Neural progenitor cell (in vitro differentiated cells): ENCODE results near the gene KDM2A. TPM values are rescaled to one million over a fixed set of nuclear protein-coding genes. Genes with fewer than 3 reads are reported as not detected.

ENCODE experiments used
- DNase-seq: peaks from one replicate; pipeline ENCODE4 v3.0.0-alpha.2; 2016; ENCODE audit warnings: low spot score
- H2AFZ ChIP-seq: fragments of 200-600 bp; sonication (generic); replicated peaks from 2 replicates; pipeline ENCODE4 v1.6.1; 2016; ENCODE audit warnings: antibody characterized with exemption
- H3F3A ChIP-seq: fragments of 200-600 bp; sonication (generic); 2 replicates; pipeline ENCODE4 v1.6.1; 2016; ENCODE audit warnings: antibody characterized with exemption, low read depth
- H3K27ac ChIP-seq: fragments of 200-600 bp; sonication (generic); 2 replicates; pipeline ENCODE4 v1.5.1; 2016; ENCODE audit warnings: mild to moderate bottlenecking
- H3K27me3 ChIP-seq: fragments of 200-600 bp; sonication (generic); 2 replicates; pipeline ENCODE4 v1.6.1; 2016; ENCODE audit warnings: mild to moderate bottlenecking, moderate library complexity
- H3K36me3 ChIP-seq: fragments of 200-600 bp; sonication (generic); 2 replicates; pipeline ENCODE4 v1.5.1; 2016
- H3K4me1 ChIP-seq: fragments of 200-600 bp; sonication (generic); 2 replicates; pipeline ENCODE4 v1.6.1; 2016; ENCODE audit warnings: mixed run types
- H3K4me2 ChIP-seq: fragments of 200-600 bp; sonication (generic); 2 replicates; pipeline ENCODE4 v1.6.1; 2016
- H3K4me3 ChIP-seq: fragments of 200-600 bp; sonication (generic); 2 replicates; pipeline ENCODE4 v1.5.1; 2016
- H3K79me2 ChIP-seq: fragments of 200-600 bp; sonication (generic); 2 replicates; pipeline ENCODE4 v1.6.1; 2016; ENCODE audit warnings: low read depth
- H3K9ac ChIP-seq: fragments of 200-600 bp; sonication (generic); 2 replicates; pipeline ENCODE4 v1.6.1; 2016
- H3K9me3 ChIP-seq: fragments of 200-600 bp; sonication (generic); 2 replicates; pipeline ENCODE4 v1.5.1; 2016; ENCODE audit warnings: low read depth
- H4K20me1 ChIP-seq: fragments of 200-600 bp; sonication (generic); 2 replicates; pipeline ENCODE4 v1.6.1; 2016; ENCODE audit warnings: low read depth
- H3K27ac Mint-ChIP-seq: 3 replicates; pipeline ENCODE4 v1.8.0; 2021; ENCODE audit warnings: mixed read lengths
- H3K27me3 Mint-ChIP-seq: 2 replicates; pipeline ENCODE4 v1.8.0; 2022; ENCODE audit warnings: low read depth, mild to moderate bottlenecking, inconsistent platforms, moderate library complexity, mixed read lengths; ENCODE audit not compliant: insufficient read depth
- H3K36me3 Mint-ChIP-seq: 3 replicates; pipeline ENCODE4 v1.8.0; 2021; ENCODE audit warnings: mixed read lengths
- H3K4me1 Mint-ChIP-seq: 3 replicates; pipeline ENCODE4 v1.8.0; 2021; ENCODE audit warnings: mixed read lengths
- H3K4me3 Mint-ChIP-seq: 3 replicates; pipeline ENCODE4 v1.8.0; 2021; ENCODE audit warnings: mild to moderate bottlenecking, moderate library complexity, mixed read lengths
- H3K9me3 Mint-ChIP-seq: 3 replicates; pipeline ENCODE4 v1.8.0; 2020; ENCODE audit warnings: mixed read lengths
- CTCF ChIP-seq: fragments of 200-600 bp; sonication (generic); IDR thresholded peaks from 2 replicates; pipeline ENCODE4 v1.5.1; 2017; ENCODE audit warnings: antibody characterized with exemption, mild to moderate bottlenecking
- EZH2 ChIP-seq: fragments of 200-600 bp; sonication (generic); IDR thresholded peaks from 2 replicates; pipeline ENCODE4 v1.6.1; 2017; ENCODE audit warnings: antibody characterized with exemption, mild to moderate bottlenecking, moderate library complexity
- EZH2phosphoT487 ChIP-seq: fragments of 200-600 bp; sonication (generic); IDR thresholded peaks from 2 replicates; pipeline ENCODE4 v1.6.1; 2017; ENCODE audit warnings: antibody characterized with exemption
- total RNA-seq: library from RNA; depleted of rRNA; stranded (reverse); fragments of >200 nt; gene quantifications from 2 replicates; pipeline ENCODE4 v1.2.3, GENCODE V29; 2015; ENCODE audit warnings: low replicate concordance

Gene KDM2A
- total RNA-seq, 1 donor from 2014 or later: 49.5 TPM

GRCh38 chr11:67292671-67293070, 173.6 kb downstream of the KDM2A start:
- Mint-ChIP-seq H3K4me3 (no peak overlapping the region), H3K4me1 (peaks cover 10% of the 10 kb centered on the region), H3K27me3 (peaks cover 6% of the 10 kb centered on the region), H3K27ac (no peak overlapping the region), H3K9me3 (peaks cover 19% of the 10 kb centered on the region), H3K36me3 (peaks cover 39% of the 10 kb centered on the region)
- no peak overlapping the region for H3K9ac ChIP-seq
- no peaks in the 10 kb centered on the region for H4K20me1 ChIP-seq
- no peaks in the 10 kb centered on the region for H3K27me3 ChIP-seq
- no peak overlapping the region for H3K4me3 ChIP-seq
- DNase-seq: no peak
- no peak overlapping the region for H3K4me2 ChIP-seq
- no peak overlapping the region for H3K27ac ChIP-seq
- H2AFZ ChIP-seq: no peak overlapping the region
- peaks cover 13% of the 10 kb centered on the region for H3F3A ChIP-seq
- H3K36me3 ChIP-seq: no peaks in the 10 kb centered on the region
- peaks cover 15% of the 10 kb centered on the region for H3K79me2 ChIP-seq
- H3K4me1 ChIP-seq: peaks cover 10% of the 10 kb centered on the region
- TF ChIP-seq CTCF (no peak), EZH2 (no peak), EZH2phosphoT487 (no peak)
- no peaks in the 10 kb centered on the region for H3K9me3 ChIP-seq

GRCh38 chr11:67293090-67293489, 174.0 kb downstream of the KDM2A start:
- H3F3A ChIP-seq: peaks cover 9% of the 10 kb centered on the region
- no peak overlapping the region for H3K4me3 ChIP-seq
- H2AFZ ChIP-seq: no peak overlapping the region
- Mint-ChIP-seq H3K36me3 (peaks cover 41% of the 10 kb centered on the region), H3K9me3 (peaks cover 19% of the 10 kb centered on the region), H3K27ac (no peak overlapping the region), H3K27me3 (peaks cover 4% of the 10 kb centered on the region), H3K4me1 (peaks cover 6% of the 10 kb centered on the region), H3K4me3 (no peak overlapping the region)
- H3K4me1 ChIP-seq: peaks cover 6% of the 10 kb centered on the region
- H3K9me3 ChIP-seq: no peaks in the 10 kb centered on the region
- no peaks in the 10 kb centered on the region for H4K20me1 ChIP-seq
- no peak overlapping the region for H3K27ac ChIP-seq
- TF ChIP-seq CTCF (no peak), EZH2 (no peak), EZH2phosphoT487 (no peak)
- no peak overlapping the region for H3K9ac ChIP-seq
- H3K36me3 ChIP-seq: no peaks in the 10 kb centered on the region
- no peak overlapping the region for H3K4me2 ChIP-seq
- peaks cover 15% of the 10 kb centered on the region for H3K79me2 ChIP-seq
- H3K27me3 ChIP-seq: no peaks in the 10 kb centered on the region
- DNase-seq: no peak

DNA sequence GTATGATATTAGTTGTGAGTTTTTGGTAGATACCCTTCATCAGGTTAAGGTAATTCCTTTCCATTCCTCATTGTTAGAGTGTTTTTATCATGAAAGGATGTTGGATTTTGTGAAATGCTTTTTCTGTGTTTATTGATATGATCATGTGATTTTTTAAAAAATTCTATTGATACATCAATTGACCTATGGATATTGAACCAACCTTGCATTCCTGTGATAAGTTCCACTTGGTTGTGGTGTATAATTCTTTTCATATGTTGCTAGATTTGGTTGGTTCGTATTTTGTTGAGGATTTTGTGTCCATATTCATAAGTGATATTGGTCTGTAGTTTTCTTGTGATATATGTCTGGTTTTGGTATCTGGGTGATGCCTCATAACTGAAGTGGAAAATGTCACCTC, 176.8 kb downstream of the KDM2A start:
- Histone ChIP-seq H3K36me3 (no peaks in the 10 kb centered on the region), H3K4me2 (no peak overlapping the region), H3K9me3 (no peaks in the 10 kb centered on the region), H3K4me3 (no peak overlapping the region), H2AFZ (no peak overlapping the region), H3K79me2 (peaks cover 2% of the 10 kb centered on the region), H3K9ac (no peak overlapping the region), H3K27me3 (no peaks in the 10 kb centered on the region), H3K27ac (no peak overlapping the region), H4K20me1 (no peaks in the 10 kb centered on the region), H3K4me1 (no peaks in the 10 kb centered on the region), H3F3A (no peaks in the 10 kb centered on the region)
- peaks cover 19% of the 10 kb centered on the region for H3K9me3 Mint-ChIP-seq
- H3K27me3 Mint-ChIP-seq: peaks cover 2% of the 10 kb centered on the region
- no peaks in the 10 kb centered on the region for H3K4me1 Mint-ChIP-seq
- no peak for DNase-seq
- no peak overlapping the region for H3K4me3 Mint-ChIP-seq
- peaks cover 52% of the 10 kb centered on the region for H3K36me3 Mint-ChIP-seq
- no peak overlapping the region for H3K27ac Mint-ChIP-seq
- TF ChIP-seq EZH2 (no peak), CTCF (no peak)

DNA sequence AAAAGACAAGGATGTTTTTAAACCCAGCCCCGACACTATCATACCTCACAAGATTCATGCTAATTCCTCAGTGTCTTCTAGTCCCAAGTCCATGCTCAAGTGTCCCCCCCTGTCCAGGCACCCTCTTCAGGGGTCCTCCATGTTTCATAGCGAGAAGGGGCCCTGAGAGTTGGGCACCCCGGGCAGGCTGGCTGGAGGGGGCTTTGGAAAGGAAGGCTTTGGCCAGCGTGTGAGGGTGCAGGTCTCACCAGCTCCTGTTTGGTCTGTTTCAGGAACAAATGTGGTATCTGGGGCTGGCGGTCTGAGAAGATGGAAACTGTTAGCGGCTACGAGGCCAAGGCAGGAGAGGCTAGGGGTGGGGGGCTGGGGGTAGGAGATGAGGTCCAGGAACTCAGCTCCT, 179.7 kb downstream of the KDM2A start:
- Histone ChIP-seq H3K4me3 (no peak overlapping the region), H3K9ac (no peak overlapping the region), H3K36me3 (no peaks in the 10 kb centered on the region), H4K20me1 (peaks cover 14% of the 10 kb centered on the region), H3K27ac (no peak overlapping the region), H3K27me3 (peaks cover 4% of the 10 kb centered on the region), H3K4me2 (no peak overlapping the region), H3K4me1 (peaks cover 12% of the 10 kb centered on the region), H3K79me2 (no peaks in the 10 kb centered on the region), H2AFZ (no peak overlapping the region), H3K9me3 (no peaks in the 10 kb centered on the region), H3F3A (peaks cover 19% of the 10 kb centered on the region)
- peaks cover 2% of the 10 kb centered on the region for H3K27me3 Mint-ChIP-seq
- no peak overlapping the region for H3K4me3 Mint-ChIP-seq
- TF ChIP-seq EZH2phosphoT487 (no peak), EZH2 (no peak)
- H3K4me1 Mint-ChIP-seq: peaks cover 8% of the 10 kb centered on the region
- peaks cover 40% of the 10 kb centered on the region for H3K36me3 Mint-ChIP-seq
- DNase-seq: no peak
- H3K9me3 Mint-ChIP-seq: peaks cover 18% of the 10 kb centered on the region
- H3K27ac Mint-ChIP-seq: no peak overlapping the region
